ENCODE data around the gene TNFRSF12A. TPM values are rescaled to one million over a fixed set of nuclear protein-coding genes. Genes with fewer than 3 reads are reported as not detected.

The TNFRSF12A gene
- total and polyA plus RNA-seq, 2 of the 4 experiments (the other 2 are of a cell fraction), result 103 to 304 TPM

DNA sequence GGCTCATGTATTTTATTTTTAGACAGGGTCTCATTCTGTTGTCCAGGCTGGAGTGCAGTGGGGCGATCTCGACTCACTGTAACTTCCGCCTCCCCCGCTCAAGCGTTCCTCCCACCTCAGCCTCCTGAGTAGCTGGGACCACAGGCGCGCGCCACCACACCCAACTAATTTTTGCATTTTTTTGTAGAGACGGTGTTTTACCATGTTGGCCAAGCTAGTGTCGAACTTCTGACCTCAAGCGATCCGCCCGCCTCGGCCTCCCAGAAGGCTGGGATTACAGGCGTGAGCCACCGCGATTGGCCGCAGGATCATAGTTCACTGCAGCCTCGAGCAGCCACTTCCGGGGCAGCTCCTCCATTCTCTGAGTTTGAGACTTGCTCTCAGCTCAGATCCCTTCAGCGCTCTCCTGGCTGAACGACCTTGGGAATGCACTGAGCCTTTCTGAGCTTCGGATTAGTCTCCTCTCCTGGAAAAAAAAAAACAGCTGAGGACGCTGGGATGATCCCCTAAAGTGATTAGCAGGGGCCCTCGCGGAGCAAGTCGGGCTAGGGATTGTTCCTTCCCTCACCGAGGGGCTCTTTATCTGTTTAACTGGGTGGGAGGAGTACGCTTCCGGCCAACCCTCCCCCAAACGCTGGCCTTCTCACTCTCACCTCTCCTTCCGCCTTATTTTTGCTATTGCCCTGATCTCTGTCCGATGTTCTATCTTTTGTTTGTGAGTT, 38.8 kb upstream of the TNFRSF12A start:
- no TSS peak for BruUV-seq (replicated peaks)
- in situ Hi-C loops (cut with MboI; ENCODE audit: low sequenced_read_pairs), result no loop called here
- CTCF ChIA-PET, result no interaction called here

More for the DNA sequence above, 38.8 kb upstream of the TNFRSF12A start:
- DNase-seq (no peak), ATAC-seq (ENCODE audit: low read depth) (no peak)
- peak overlapping the region; percentile 93 for H3K4me2 ChIP-seq (ENCODE audit: low read depth, low read length)
- H3K9me1 ChIP-seq (ENCODE audit: insufficient read depth, low read length), result 0 out of 2 replicates have a peak, but pooled peaks cover 4% of the 10 kb centered on the region
- dilution Hi-C loops (cut with HindIII; ENCODE audit: low sequenced_read_pairs, unreplicated experiment) (no loop called here), intact Hi-C loops (cut with micrococcal nuclease) (no loop called here)
- no peak overlapping the region for H2BK20ac ChIP-seq (ENCODE audit: low read depth, low read length)
- H3K9ac ChIP-seq (ENCODE audit: low read depth, low read length), result no peak overlapping the region
- H3K14ac ChIP-seq (replicated peaks; ENCODE audit: low read depth, low read length), result peak overlapping the region; percentile 99; the same call in 1 of the 2 replicates
- TF ChIP-seq NFE2L2 (IDR thresholded peaks at IDR 0.05; ENCODE audit: low read depth, low read length), result no peak
- no peak for TF ChIP-seq SMC3 (IDR thresholded peaks at IDR 0.05; ENCODE audit: low read depth, low read length)
- TF ChIP-seq CHD1 (IDR thresholded peaks at IDR 0.05; ENCODE audit: low read depth, low read length), result no peak
- TF ChIP-seq MXI1 (IDR thresholded peaks at IDR 0.05; ENCODE audit: borderline replicate concordance, low read depth, low read length), result no peak
- TF ChIP-seq FOS (IDR thresholded peaks at IDR 0.05; ENCODE audit: low read depth, low read length), result no peak
- TF ChIP-seq MAZ (IDR thresholded peaks at IDR 0.05; ENCODE audit: borderline replicate concordance, low read depth, low read length), result no peak
- TF ChIP-seq POLR2A (IDR thresholded peaks at IDR 0.05; ENCODE audit: low read depth, low read length), result no peak
- peaks cover 6% of the 10 kb centered on the region for H3K4me1 ChIP-seq (ENCODE audit: control insufficient read depth, insufficient read depth, low read length)
- H3K9me3 ChIP-seq (ENCODE audit: control insufficient read depth, insufficient read depth, low read length), result no peaks in the 10 kb centered on the region
- H3K4ac ChIP-seq (ENCODE audit: low read depth, low read length), result peak overlapping the region; percentile 99
- peak overlapping the region; percentile 15; the same call in 1 of the 2 replicates for H3K23ac ChIP-seq (ENCODE audit: low read depth, low read length)
- 47% methylated on average over 15 of the region's 33 CpGs; no CpG with 5 or more reads in 1 of the 2 experiments for WGBS, 2 experiments (ENCODE audit: extremely low coverage in 2 of 2, insufficient read length in 1 of 2)
- H3K27ac ChIP-seq (ENCODE audit: insufficient read depth, low read length), result no peak overlapping the region; the same call in 1 of the 2 replicates
- H4K91ac ChIP-seq (ENCODE audit: insufficient read depth, low read depth, low read length), result no peak overlapping the region
- no peak overlapping the region for H3K4me3 ChIP-seq (ENCODE audit: insufficient read depth, low read depth, low read length)
- H2AK5ac ChIP-seq (ENCODE audit: low read depth, low read length), result peak overlapping the region; percentile 74
- no peaks in the 10 kb centered on the region for H3K27me3 ChIP-seq (ENCODE audit: control insufficient read depth, insufficient read depth, low read length)
- H2AFZ ChIP-seq (replicated peaks; ENCODE audit: low read length, poor library complexity), result no peak overlapping the region
- H3K18ac ChIP-seq (ENCODE audit: low read depth, low read length), result no peak overlapping the region
- H3K56ac ChIP-seq (ENCODE audit: extremely low read depth, insufficient read depth, low read length), result no peak overlapping the region
- H2AK9ac ChIP-seq (replicated peaks; ENCODE audit: low read depth, low read length, poor library complexity), result peak overlapping the region; percentile 99
- H3K79me1 ChIP-seq (ENCODE audit: low read depth in 1 of 2, low read length in 2 of 2), result peaks cover 14 to 22% of the 10 kb centered on the region in 2 experiments
- H4K5ac ChIP-seq (ENCODE audit: low read depth, low read length), result peak overlapping the region; percentile 99
- no peaks in the 10 kb centered on the region for H4K20me1 ChIP-seq (ENCODE audit: insufficient read depth, low read length)
- H4K8ac ChIP-seq (ENCODE audit: low read depth in 2 of 2, low read length in 2 of 2), result peak overlapping the region; percentile 89 to 99
- POLR2A ChIA-PET (ENCODE audit: unreplicated experiment), result interaction anchor here (0.6 kb wide), 1 partner anchor 88 kb away, joined by 5 read pairs; no protein-coding TSS in a partner anchor
- H2BK120ac ChIP-seq (ENCODE audit: low read depth, low read length), result no peak overlapping the region
- H2BK5ac ChIP-seq (ENCODE audit: low read depth, low read length, poor library complexity, severe bottlenecking), result no peak overlapping the region
- H3K36me3 ChIP-seq (ENCODE audit: control insufficient read depth, insufficient read depth, low read length), result no peaks in the 10 kb centered on the region
- H2BK15ac ChIP-seq (ENCODE audit: low read depth, low read length), result no peak overlapping the region

Data from IMR-90 (cell line).